ENCODE data around the gene C16orf90.
A peak's percentile ranks its signal among the peaks of the same experiment; 100 is the strongest.
"Not testable (repeated sequence)": the region's sequence is repeated elsewhere in the genome, so short reads cannot be mapped to it uniquely, and the experiment has no call there.

C16orf90 gene, protein sequence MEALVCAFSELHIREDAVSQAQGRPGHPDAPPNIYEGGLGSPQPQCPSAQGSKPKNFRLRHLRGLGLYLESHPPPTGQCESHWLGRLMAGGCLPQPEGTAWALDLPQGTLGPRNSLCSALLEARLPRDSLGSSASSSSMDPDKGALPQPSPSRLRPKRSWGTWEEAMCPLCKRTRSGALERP

DNA sequence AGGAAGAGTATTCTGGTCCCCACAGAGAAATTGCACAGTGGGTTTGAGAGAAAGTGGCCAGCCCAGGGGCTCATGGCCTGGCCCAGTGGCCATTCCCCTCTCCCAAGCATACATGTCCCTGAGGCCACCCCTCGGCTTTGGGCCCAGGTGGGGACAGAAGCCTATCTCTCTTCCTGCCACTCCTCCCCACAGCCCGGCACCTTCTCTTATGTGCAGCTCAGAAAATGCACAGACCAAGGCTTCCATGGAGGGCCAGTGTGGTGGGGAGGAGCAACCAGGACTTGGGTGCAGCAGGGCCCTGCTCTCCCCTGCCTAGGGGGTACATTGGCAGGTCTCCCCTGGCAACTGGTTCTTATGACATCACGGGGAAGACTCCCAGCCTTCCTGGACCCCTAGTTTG lies at the start of gene C16orf90:
C16orf90 (minus strand) TSS at position 314 of the 400 bp plus-strand sequence; CDS start at position 246, 68 bp downstream.
- no peak within 1 kb of the TSS for H3K4me3 ChIP-seq (ENCODE audit: low read depth, low read length)
- no peak for DNase-seq (ENCODE audit: low read depth)

DNA sequence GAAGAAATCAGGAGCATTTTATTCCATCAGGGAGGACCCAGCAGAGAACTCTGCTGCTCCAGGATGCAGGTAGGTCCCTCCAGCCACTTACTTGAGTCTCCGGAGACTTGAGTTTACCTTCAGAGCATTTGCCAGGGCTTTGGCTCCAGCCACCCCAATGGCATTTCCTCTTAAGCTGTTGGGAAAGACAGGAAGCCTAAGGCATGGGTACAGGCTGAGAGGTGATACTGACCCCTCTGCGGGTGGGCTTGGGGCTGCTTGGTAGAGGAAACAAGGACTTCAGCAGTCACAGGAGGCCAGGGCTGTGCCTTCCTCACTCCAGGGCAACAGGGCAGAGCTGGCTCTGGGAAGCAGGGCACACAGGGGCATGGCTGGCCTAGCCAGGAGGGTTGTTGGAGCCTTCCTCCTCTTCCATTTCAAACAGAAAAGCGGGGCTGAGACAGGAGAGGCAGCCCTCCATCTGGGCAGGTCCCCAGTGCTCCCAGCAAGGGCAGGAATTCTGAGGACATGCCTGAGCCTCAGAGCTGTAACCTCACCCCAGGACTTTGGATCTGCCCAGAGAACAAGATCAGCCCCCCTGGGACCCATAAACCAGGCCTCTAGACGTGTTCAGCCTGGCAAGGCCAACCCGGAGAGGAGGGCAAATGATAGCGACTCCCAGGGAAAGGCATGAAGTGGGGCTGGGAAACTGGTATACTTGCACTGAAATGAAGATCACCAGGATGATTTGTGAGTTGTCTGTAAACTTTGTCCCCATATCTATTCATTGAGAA lies 47.5 kb upstream of the C16orf90 start:
- H3K4me3 ChIP-seq (ENCODE audit: low read depth, low read length), result no peak overlapping the region
- DNase-seq (ENCODE audit: low read depth), result no peak

DNA sequence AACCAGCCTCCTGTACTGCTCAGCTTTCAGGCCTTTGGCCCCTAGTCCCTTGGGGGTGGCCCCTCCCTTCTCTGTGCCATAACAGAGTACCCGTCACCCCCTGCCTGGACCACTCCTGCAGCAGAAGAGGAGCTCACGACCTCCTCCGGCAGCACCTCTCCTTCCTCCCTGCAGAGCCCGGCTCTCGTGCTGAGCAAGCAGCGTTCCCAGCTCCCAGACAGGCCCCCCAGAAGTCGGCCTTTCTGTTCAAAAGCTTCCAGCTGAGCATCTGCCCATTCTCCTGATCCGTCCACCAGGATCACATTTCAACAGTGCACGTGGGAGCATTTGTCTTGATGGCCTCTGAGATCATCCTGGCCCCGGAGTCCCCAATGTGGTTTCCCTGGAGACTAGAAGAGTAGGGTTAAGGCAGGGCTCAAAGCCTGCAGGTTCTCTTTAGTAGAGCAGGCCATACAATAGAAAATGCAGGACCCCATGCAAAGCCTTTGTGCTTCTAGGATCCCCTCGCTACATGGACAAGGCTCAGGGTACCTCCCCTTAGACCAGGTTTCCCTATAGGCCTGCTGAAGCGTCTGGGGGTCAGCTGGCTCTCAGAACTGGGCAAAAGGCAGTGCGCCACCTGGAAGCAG lies 46.4 kb upstream of the C16orf90 start:
- no peak for DNase-seq (ENCODE audit: low read depth)
- no peak overlapping the region for H3K4me3 ChIP-seq (ENCODE audit: low read depth, low read length)

DNA sequence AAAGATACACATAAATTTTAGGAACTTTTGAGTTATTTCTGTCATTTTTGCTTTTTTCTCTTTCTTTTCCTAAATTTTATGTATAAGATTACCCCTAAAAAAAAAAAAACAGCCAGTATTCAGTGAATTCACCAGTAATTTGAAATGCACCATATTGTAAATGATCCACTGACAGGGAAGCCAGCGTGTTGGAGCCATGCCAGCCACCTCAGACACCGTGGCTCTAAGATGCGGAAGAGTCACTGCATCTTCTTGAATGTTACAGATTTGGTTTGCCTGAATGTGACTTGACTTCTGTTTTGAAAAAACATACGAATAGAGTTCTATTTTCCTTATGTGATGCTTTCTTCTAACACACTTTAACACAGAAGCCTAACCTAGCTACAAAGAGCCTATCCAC lies 42.9 kb upstream of the C16orf90 start:
- no peak overlapping the region for H3K4me3 ChIP-seq (ENCODE audit: low read depth, low read length)

DNA sequence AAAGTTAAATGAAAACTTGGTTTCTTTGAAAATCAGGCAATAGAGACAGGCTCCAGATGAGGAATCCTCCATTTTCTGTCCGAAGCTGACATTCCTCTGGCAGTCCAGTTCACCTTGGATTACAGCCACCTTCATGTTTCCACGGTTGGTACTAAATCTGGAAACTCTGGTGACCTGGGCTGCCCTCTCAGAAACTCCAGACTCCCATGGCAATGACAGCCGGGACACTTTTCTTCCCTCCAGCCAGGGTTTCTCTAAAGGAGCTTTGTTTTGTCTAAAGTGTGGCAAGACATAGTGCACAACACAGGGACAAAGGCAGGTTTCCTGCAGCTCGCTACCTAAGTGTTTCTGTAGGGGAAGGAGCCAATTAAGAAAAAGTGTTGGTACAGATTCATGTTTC lies 41.6 kb upstream of the C16orf90 start:
- no peak overlapping the region for H3K4me3 ChIP-seq (ENCODE audit: low read depth, low read length)
- DNase-seq (ENCODE audit: low read depth), result no peak

More for the DNA sequence above, 42.9 kb upstream of the C16orf90 start:
- DNase-seq (ENCODE audit: low read depth), result no peak

DNA sequence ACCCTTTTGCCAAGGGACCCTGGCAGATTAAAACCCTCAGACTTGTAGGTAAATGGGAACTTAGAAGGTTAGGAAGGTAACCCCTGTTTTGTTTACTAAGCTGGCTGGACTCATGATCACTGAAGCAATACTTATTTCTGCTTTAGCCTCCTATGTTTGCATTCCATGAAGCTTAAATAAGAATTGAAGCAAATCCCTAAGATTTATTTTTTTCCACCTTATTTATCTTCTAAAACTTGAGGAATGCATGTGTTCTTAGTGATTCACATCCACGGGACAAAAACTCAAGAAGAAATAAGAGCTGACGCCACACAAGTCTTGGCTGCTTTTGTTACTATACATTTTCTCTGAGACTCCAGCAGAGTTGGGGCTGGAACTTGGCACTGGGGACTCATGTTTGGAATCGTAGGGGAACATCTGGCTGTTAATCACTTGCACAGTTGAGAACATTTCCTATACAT lies 41.0 kb upstream of the C16orf90 start:
- peak; percentile 53 for DNase-seq (ENCODE audit: low read depth)
- no peak overlapping the region for H3K4me3 ChIP-seq (ENCODE audit: low read depth, low read length)

DNA sequence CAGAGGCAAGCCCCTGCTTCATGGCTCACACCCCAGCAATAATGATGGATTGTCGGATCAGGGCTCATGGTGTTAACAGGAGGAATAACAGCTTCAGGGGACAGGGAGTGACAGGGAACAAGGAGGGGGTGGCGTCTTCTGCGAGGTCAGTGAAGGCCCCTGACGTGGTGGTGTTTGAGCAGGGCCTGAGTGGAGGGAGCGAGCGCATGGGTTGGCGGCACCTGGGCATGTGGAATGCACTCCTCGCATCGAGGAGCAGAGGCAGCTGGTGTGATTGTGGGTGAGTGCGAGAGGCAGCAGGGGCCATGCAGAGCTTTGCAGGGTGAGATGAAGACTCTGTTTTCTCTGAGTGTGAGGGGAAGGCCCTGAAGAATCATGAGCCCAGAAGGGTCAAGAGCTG lies 38.8 kb upstream of the C16orf90 start:
- no peak for DNase-seq (ENCODE audit: low read depth)
- H3K4me3 ChIP-seq (ENCODE audit: low read depth, low read length), result no peak overlapping the region

DNA sequence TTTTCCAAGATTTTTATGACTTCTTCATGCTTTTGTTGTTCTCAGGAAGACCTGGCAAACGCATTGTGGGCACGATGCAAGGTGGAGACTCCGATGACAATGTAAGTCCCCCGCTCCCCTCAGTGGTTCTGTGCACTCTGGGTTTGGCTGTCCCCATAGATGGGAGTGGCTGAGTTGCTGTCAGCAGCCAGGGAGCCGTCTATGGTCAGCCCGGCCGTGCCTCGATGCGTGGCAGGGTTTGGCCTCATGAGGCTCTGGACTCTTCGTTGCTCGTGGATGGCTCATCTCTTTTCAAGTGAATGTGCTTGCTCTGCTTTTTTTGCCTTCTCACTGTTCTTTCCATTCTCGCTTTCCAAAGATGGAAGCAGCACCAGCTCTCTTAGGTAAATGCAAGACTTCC lies 37.5 kb upstream of the C16orf90 start:
- H3K4me3 ChIP-seq (ENCODE audit: low read depth, low read length), result no peak overlapping the region
- no peak for DNase-seq (ENCODE audit: low read depth)

DNA sequence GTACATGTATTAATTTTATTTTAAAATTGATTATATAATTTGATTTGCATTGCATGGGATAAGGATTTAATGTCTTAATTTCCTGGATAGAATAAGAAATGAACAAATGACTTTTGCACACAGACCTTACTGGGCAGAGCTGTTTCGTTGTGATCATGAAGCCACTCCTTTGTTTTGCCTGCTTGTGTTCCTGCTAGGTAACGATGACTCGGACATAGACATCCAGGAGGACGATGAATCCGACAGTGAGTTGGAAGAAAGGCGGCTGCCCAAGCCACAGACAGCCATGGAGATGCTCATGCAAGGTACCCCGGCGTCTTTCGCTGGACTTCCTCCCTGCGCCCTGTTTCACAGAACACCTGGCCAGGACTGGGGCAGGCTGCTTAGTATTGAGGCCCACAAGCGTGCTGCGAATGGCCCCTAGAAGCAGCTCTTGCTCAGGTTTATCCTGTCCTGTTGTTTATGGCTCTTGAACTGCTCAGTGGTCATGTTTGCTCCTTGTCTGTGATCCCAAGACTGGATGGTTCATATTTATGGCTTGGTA lies 35.2 kb upstream of the C16orf90 start:
- no peak overlapping the region for H3K4me3 ChIP-seq (ENCODE audit: low read depth, low read length)

DNA sequence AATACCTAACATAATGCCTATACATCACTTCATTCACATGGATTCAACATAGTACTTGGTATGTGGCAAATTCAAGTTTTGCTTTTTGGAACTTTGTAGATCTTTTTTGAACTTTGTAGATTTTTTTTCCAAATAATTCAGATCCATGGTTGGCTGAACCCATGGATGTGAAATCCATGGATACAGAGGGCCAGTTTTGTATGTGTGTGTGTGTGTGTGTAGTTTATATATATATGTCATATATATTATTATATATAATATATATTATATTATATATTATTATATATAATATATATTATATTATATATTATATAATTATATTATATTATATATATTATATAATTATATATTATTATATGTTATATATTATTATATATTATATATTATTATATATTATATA lies 33.9 kb upstream of the C16orf90 start:
- DNase-seq (ENCODE audit: low read depth), result no peak
- H3K4me3 ChIP-seq (ENCODE audit: low read depth, low read length), result no peak overlapping the region

More for the DNA sequence above, 35.2 kb upstream of the C16orf90 start:
- no peak for DNase-seq (ENCODE audit: low read depth)

DNA sequence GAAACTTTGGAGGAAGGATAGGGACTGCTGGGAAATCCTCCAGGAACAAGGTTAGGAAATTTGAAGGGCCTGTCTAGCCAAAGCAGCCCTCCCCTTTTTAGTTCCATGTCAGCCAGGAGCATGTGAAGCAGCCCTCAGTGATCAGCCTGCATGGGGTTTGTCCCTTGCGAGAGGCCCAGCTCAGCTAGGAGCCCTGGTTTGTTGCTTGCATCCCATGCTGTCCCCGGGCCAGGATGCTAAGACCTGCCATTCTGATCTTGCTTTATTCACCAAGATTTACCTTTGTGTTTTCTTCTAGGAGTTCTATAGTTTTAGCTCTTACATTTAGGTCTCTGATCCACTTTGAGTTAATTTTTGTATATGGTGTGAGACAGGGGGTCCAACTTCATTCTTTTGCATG lies 33.1 kb upstream of the C16orf90 start:
- H3K4me3 ChIP-seq (ENCODE audit: low read depth, low read length), result no peak overlapping the region
- no peak for DNase-seq (ENCODE audit: low read depth)

DNA sequence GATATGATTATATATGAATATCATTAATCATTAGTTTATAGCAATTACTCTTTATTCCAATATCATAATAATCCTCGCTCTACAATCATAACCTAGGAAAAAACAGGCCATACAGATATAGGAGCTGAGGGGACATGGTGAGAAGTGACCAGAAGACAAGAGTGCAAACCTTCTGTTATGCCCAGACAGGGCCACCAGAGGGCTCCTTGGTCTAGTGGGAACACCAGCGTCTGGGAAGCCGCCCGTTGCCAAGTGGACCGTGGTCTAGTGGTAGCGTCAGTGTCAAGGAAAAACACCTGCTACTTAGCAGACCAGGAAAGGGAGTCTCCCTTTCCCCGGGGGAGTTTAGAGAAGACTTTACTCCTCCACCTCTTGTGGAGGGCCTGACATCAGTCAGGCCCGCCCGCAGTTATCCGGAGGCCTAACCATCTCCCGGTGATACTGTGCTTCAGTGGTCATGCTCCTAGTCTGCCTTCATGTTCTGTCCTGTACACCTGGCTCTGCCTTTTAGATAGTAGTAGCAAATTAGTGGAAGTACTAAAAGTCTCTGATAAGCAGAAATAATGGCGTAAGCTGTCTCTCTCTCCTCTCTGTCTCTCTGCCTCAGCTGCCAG lies 32.0 kb upstream of the C16orf90 start:
- not testable (repeated sequence) for H3K4me3 ChIP-seq (ENCODE audit: low read depth, low read length); DNase-seq (ENCODE audit: low read depth)

DNA sequence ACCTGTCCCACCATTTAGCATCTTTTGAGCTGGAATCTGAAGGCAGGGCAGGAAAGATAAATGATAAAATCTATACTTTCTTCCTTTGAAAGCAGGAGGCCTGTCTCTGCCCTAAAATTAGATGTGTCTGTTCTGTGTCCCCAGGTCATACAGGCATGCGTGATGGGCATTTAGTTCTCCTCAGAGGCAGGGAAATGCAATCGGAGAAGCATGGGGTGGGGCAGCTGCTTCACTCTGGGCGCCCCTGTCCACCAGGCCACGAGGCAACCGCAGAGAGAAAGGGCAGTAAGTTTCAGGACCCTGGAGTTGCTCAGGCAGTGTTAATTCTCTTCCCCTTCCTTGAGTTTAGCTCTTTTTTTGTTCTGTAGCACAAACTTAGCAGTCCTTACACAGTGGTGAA lies 30.7 kb upstream of the C16orf90 start:
- H3K4me3 ChIP-seq (ENCODE audit: low read depth, low read length), result no peak overlapping the region
- no peak for DNase-seq (ENCODE audit: low read depth)

DNA sequence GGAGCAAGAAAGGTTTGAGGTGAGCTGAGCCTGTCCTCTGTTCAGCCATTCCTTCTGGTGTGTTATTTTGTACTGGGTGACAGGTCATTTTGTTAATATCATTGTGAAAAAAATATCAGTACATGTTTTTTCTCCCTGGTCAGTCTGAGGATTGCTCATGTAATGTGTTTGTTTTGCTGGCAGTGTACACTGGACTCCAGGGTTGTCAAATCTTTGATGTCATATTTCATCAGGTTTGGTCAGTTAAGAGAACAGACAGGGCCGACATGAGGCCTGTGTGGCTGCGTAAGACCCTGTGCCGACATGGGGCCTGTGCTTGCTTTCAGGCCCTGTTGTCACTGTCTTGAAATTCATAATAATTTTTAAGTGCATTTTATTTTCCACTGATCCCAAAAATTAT lies 28.0 kb upstream of the C16orf90 start:
- no peak for DNase-seq (ENCODE audit: low read depth)
- no peak overlapping the region for H3K4me3 ChIP-seq (ENCODE audit: low read depth, low read length)

DNA sequence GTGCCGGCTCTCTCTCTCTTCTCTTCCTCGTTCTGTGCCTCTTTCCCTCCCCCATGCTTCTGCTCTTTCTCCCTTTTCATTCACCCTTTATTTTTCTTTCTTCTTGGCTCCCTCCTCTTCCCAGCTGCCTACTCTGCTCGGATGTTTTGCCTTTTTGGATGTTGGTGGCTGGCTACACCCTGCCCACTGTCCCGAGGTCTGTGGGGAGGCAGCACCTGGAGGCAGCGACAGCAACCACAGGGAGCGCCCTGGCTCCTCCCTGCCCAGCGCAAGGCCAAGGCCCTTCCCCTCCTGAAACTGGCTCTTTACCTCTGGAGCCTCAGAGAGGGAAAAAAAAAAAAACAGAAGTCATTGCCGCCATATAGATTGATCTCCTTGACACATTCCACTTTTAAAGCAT lies 25.6 kb upstream of the C16orf90 start:
- DNase-seq (ENCODE audit: low read depth), result no peak
- H3K4me3 ChIP-seq (ENCODE audit: low read depth, low read length), result no peak overlapping the region

DNA sequence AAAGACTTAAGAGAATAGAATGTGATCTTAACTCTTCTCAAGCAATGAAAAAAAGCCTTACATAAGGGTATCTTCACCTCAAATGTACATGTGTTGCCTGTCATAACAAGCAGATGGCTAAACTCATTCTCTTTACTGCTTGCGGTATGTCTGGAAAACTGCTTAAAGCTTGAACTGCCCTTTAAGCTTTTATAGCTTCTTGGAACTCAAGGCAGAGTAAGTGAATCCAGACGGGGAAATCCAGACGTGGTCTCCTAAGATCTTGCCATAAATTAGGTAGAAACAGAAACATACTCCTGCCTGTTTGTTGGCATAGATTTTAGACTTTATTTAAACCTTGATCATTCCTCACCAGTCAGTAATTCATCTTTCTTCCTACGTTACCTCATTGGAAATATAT lies 25.1 kb upstream of the C16orf90 start:
- no peak overlapping the region for H3K4me3 ChIP-seq (ENCODE audit: low read depth, low read length)
- peak; percentile 38 for DNase-seq (ENCODE audit: low read depth)

DNA sequence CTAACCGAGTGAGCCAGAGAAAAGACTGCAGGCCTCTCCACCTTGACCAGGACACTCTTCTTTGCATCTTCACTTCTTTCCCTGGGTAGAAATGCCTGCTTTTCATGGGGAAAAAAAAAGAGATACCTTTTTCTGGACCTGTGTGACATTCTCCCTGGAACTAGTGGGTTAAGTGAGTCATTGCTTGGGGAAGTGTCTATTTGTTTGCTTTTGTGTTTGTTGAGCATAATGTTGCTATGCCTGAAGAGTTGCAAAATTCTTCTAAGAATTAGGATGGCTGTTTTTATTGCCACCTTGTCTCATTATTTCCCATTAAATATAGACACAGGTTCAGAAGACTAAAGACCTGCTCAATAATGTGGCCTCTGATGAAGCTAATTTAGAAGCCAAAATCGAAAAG lies 24.3 kb upstream of the C16orf90 start:
- DNase-seq (ENCODE audit: low read depth), result no peak
- no peak overlapping the region for H3K4me3 ChIP-seq (ENCODE audit: low read depth, low read length)

DNA sequence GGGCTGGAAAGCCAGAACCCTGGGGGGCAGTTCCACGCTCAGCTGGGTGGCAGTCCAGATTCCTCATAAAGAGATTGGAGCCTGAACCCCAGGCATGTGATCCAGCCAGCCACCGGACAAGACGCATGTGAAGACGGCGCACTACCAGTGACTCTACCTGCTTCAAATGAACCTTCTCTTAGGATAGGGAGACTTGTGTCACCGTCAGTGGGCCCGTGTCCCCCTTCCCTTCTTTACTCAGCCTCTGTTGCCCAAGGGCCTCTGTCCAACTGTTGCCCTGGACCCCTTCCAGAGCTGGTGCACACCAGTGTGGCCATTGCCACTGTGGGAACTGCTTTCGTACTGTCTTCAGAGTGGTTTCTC lies 23.7 kb upstream of the C16orf90 start:
- H3K4me3 ChIP-seq (ENCODE audit: low read depth, low read length), result no peak overlapping the region

DNA sequence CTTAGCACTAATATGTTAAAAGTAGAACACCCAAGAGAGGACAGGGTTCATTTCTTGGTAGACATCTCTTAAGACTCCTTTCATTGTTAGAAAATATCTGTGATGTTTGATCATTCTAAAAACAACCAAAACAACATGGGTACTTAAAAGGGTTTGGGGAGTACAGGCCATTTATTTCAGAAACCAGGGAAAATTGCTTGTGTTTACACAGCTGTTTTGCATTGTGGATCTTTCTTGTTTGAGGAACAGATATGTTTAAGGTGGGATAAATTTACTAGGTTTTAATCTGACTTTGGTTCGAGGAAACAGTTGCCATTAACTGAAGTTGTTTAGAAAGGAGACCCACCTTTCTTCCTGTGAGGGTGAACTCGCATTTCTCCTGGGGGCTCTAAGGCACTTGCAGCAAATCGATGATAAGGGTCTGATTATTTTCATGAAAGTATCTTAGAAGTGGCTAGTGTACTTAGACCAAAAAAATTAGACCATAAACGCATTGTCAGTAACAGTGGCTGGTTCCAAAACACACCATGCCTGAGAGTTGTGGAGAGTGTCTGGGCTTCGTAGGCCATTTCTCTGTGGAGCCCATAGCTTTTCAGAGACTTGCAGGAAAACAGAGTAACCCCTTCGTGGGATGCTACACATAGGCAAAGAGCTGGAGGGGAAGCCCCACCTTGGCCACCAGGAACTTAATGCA lies 23.1 kb upstream of the C16orf90 start:
- no peak overlapping the region for H3K4me3 ChIP-seq (ENCODE audit: low read depth, low read length)
- no peak for DNase-seq (ENCODE audit: low read depth)

More for the DNA sequence above, 23.7 kb upstream of the C16orf90 start:
- DNase-seq (ENCODE audit: low read depth), result no peak

Measured in skeletal muscle cell (primary cell).